ENCODE measurements around the gene PFKM. TPM values are rescaled to one million over a fixed set of nuclear protein-coding genes. Genes with fewer than 3 reads are reported as not detected.

The PFKM gene
- total and polyA plus RNA-seq, 9 of the 15 experiments (the other 6 are each of a cell fraction or from before 2014, with no cell fraction given): 16.5 to 39.9 (median 31.7) TPM

DNA sequence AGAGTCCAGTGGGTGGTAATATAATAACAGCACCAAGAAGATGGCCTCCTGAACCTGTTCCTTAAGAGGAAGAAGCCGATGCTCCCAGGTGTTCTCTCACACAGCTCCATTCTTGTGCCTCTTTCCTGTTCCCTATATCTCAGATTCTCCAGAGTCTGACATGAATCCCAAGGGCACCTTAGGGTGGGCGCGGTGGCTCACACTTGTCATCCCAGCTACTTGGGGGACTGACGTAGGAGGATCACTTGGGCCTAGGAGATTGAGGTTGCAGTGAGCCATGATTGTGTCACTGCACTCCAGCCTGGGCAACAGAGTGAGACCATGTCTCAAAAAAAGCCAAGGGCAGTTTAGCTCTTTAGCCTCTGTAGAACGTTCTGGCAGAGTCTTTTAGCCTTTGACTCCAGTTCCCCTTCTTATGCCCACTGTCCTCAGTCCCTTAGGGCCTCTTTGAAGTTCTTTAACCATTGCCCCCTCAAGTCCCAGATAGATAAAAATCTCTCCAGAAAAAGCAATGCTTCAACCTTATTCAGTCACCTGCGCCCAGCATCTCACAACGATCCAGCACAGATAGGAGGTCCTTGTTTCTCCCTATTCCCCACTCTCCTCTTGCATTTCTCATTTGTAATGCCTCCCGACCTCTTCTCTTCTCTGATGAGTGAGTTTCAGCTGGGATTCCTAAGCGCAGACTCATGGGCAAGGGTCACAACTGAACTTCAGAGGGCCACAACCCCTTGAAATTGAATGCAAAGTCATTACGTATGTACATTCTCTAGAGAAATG is 68.9 kb downstream of the PFKM start:
- intact Hi-C loops (cut with micrococcal nuclease): loop anchor here (2.0 to 5.0 kb wide), 3 partner anchors 216 to 429 kb away; no protein-coding TSS in a partner anchor
- Histone ChIP-seq H3K4me2 (ENCODE audit: insufficient read depth, low read length) (no peak overlapping the region), H3K9me3 (replicated peaks; ENCODE audit: control insufficient read depth, insufficient read depth, low read depth, low read length) (no peaks in the 10 kb centered on the region), H3K9me1 (ENCODE audit: control insufficient read depth, insufficient read depth, low read length) (peaks cover 3% of the 10 kb centered on the region), H4K20me1 (replicated peaks; ENCODE audit: control insufficient read depth, insufficient read depth, low read length) (no peaks in the 10 kb centered on the region), H3K27ac (ENCODE audit: extremely low read depth, low read depth, low read length) (no peak overlapping the region), H3K9ac (ENCODE audit: insufficient read depth in 1 of 2, low read depth in 2 of 2, low read length in 2 of 2) (no peak overlapping the region), H3K36me3 (ENCODE audit: control insufficient read depth, insufficient read depth, low read length) (no peaks in the 10 kb centered on the region), H2AFZ (ENCODE audit: low read depth, low read length) (no peak overlapping the region), H3K4me3 (no peak overlapping the region), H3K4me1 (replicated peaks in 1 of 2; ENCODE audit: control insufficient read depth in 2 of 2, insufficient read depth in 2 of 2, low read length in 2 of 2) (peaks cover 0 to 15% of the 10 kb centered on the region in 2 experiments; a peak in 3 of 5 replicates), H3K27me3 (ENCODE audit: control insufficient read depth in 2 of 2, insufficient read depth in 2 of 2, low read length in 2 of 2) (peaks cover 21 to 38% of the 10 kb centered on the region in 2 experiments; a peak in 4 of 5 replicates), H3K79me2 (ENCODE audit: control insufficient read depth, insufficient read depth, low read length) (no peaks in the 10 kb centered on the region)
- ATAC-seq (no peak), DNase-seq (ENCODE audit: extremely low read depth in 1 of 4, low spot score in 3 of 4) (no peak), FAIRE-seq (no peak)
- WGBS (ENCODE audit: insufficient coverage, low coverage, missing lambda C conversion rate): 20% methylated on average over 10 of the region's 10 CpGs
- BruUV-seq (replicated peaks): no TSS peak
- ChIA-PET POLR2A (interaction anchor here (0.6 to 1.2 kb wide), 2 partner anchors 9 to 405 kb away, joined by 3 to 4 read pairs; no protein-coding TSS in a partner anchor), CTCF (ENCODE audit: low intra/inter-chr PET ratio) (no interaction called here)
- in situ Hi-C loops (cut with MboI): no loop called here
- TF ChIP-seq NR4A1 (CRISPR knock-in tag; IDR thresholded peaks at IDR 0.05) (no peak), NR4A1 (tag; IDR thresholded peaks at IDR 0.05) (no peak), ZNF253 (CRISPR knock-in tag; conservative IDR thresholded peaks at IDR 0.05) (no peak), MTA2 (IDR thresholded peaks at IDR 0.05; ENCODE audit: low read depth) (no peak), NFIC (IDR thresholded peaks at IDR 0.05) (no peak), KAT7 (CRISPR knock-in tag; IDR thresholded peaks at IDR 0.05; ENCODE audit: borderline replicate concordance) (no peak), PHTF2 (CRISPR knock-in tag; IDR thresholded peaks at IDR 0.05) (no peak), TAF9B (IDR thresholded peaks at IDR 0.05; ENCODE audit: partially characterized antibody) (no peak), RBM17 (IDR thresholded peaks at IDR 0.05; ENCODE audit: borderline replicate concordance, low read depth, low read length) (no peak), XRCC3 (IDR thresholded peaks at IDR 0.05) (no peak), ZNF445 (CRISPR knock-in tag; IDR thresholded peaks at IDR 0.05; ENCODE audit: low read depth) (no peak), NONO (IDR thresholded peaks at IDR 0.05; ENCODE audit: low read depth in 2 of 2, low read length in 1 of 2) (no peak), ZNF583 (CRISPR knock-in tag; IDR thresholded peaks at IDR 0.05) (no peak), ETV5 (CRISPR knock-in tag; IDR thresholded peaks at IDR 0.05; ENCODE audit: low read depth) (no peak)
- TF ChIP-seq, protein P1, sequence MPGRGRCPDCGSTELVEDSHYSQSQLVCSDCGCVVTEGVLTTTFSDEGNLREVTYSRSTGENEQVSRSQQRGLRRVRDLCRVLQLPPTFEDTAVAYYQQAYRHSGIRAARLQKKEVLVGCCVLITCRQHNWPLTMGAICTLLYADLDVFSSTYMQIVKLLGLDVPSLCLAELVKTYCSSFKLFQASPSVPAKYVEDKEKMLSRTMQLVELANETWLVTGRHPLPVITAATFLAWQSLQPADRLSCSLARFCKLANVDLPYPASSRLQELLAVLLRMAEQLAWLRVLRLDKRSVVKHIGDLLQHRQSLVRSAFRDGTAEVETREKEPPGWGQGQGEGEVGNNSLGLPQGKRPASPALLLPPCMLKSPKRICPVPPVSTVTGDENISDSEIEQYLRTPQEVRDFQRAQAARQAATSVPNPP (IDR thresholded peaks at IDR 0.05; ENCODE audit: borderline replicate concordance, insufficient read depth, insufficient read length): no peak
